Endothelial cell of umbilical vein (primary cell): ENCODE data around the gene PFKFB3. TPM values are rescaled to one million over a fixed set of nuclear protein-coding genes. Genes with fewer than 3 reads are reported as not detected.

ENCODE experiments used
- BruUV-seq: library from RNA; stranded (reverse); fragments of 400-500 nt; replicated peaks from 2 replicates; lab custom pipeline; 2021; lab: Mats Ljungman, UMichigan
- CTCF ChIA-PET: fragments of 300-600, 350-600 bp; sonication (Branson Sonifier 250); formaldehyde crosslinking; loops from one replicate; lab custom pipeline; 2021; ENCODE audit warnings: antibody characterized with exemption, inconsistent platforms; lab: Charles Lee
- POLR2A ChIA-PET: fragments of 300-600, 350-600 bp; sonication (Branson Sonifier 250); formaldehyde crosslinking; loops from one replicate; lab custom pipeline; 2021; ENCODE audit warnings: antibody characterized with exemption, inconsistent platforms; lab: Charles Lee
- DNase-seq: peaks from one replicate; pipeline ENCODE4 v3.0.0-alpha.2; 2011; ENCODE audit warnings: low read depth, low spot score
- FAIRE-seq: peaks from 2 replicates; lab custom pipeline; 2011; peaks lifted over from hg19 to GRCh38; lab: Jason Lieb, UNC
- H2AFZ ChIP-seq: 2 replicates; pipeline ENCODE4 v1.6.0; 2012; ENCODE audit warnings: low read depth, low read length, control low read depth, inconsistent platforms
- H3K27ac ChIP-seq: 2 replicates; pipeline ENCODE4 v1.5.1; 2011; ENCODE audit warnings: low read depth, mild to moderate bottlenecking, control low read depth, low read length, moderate library complexity; ENCODE audit not compliant: insufficient read depth
- H3K27me3 ChIP-seq, 2 experiments: 2 replicates each; pipeline versions ENCODE4 v1.6.0 to v1.6.1; 2011; ENCODE audit warnings: low read length in 2 of 2, mixed read lengths in 1 of 2; ENCODE audit not compliant: control insufficient read depth in 2 of 2, insufficient read depth in 2 of 2
- H3K36me3 ChIP-seq, 2 experiments: 2 replicates in 1 of 2; 3 replicates in 1 of 2; pipeline ENCODE4 v1.5.1; 2011; ENCODE audit warnings: low read length in 2 of 2, mild to moderate bottlenecking in 1 of 2, moderate library complexity in 1 of 2; ENCODE audit not compliant: control insufficient read depth in 2 of 2, insufficient read depth in 2 of 2; ENCODE audit errors: extremely low read depth in 1 of 2
- H3K4me1 ChIP-seq: 3 replicates; pipeline ENCODE4 v1.5.1; 2011; ENCODE audit warnings: mild to moderate bottlenecking, low read length; ENCODE audit not compliant: control insufficient read depth, insufficient read depth; ENCODE audit errors: extremely low read depth
- H3K4me2 ChIP-seq: 2 replicates; pipeline ENCODE4 v1.6.1; 2011; ENCODE audit warnings: low read length, control low read depth, mixed read lengths; ENCODE audit not compliant: insufficient read depth
- H3K4me3 ChIP-seq, 3 experiments: fragments of 200-600 bp in 1 of 3; sonication (generic), shearing (Covaris generic) in 1 of 3; replicated peaks in 1 of 3; 2 replicates each; pipeline ENCODE4 v1.5.1; 2011 to 2016; ENCODE audit warnings: control low read depth in 3 of 3, low read length in 3 of 3, mild to moderate bottlenecking in 2 of 3, inconsistent platforms in 1 of 3, low read depth in 1 of 3, moderate library complexity in 1 of 3; ENCODE audit not compliant: insufficient read depth in 1 of 3
- H3K79me2 ChIP-seq: 2 replicates; pipeline ENCODE4 v1.6.0; 2012; ENCODE audit warnings: low read length, inconsistent platforms; ENCODE audit not compliant: control insufficient read depth, insufficient read depth
- H3K9ac ChIP-seq: replicated peaks from 2 replicates; pipeline ENCODE3; 2011; ENCODE audit warnings: low read length, control low read depth; ENCODE audit not compliant: insufficient read depth; ENCODE audit errors: extremely low read depth
- H3K9me1 ChIP-seq: replicated peaks from 3 replicates; pipeline ENCODE4 v1.6.0; 2011; ENCODE audit warnings: mild to moderate bottlenecking, low read length; ENCODE audit not compliant: control insufficient read depth, insufficient read depth; ENCODE audit errors: extremely low read depth
- H3K9me3 ChIP-seq: replicated peaks from 2 replicates; pipeline ENCODE4 v1.5.1; 2012; ENCODE audit warnings: low read length, inconsistent platforms; ENCODE audit not compliant: control insufficient read depth, insufficient read depth
- H4K20me1 ChIP-seq: replicated peaks from 2 replicates; pipeline ENCODE3; 2011; ENCODE audit warnings: mild to moderate bottlenecking, low read length; ENCODE audit not compliant: control insufficient read depth, insufficient read depth; ENCODE audit errors: extremely low read depth
- CTCF ChIP-seq, 2 donors: IDR thresholded peaks; 1 replicate in 1 of 2; 2 replicates in 1 of 2; pipeline ENCODE4 v1.5.1; 2011; ENCODE audit warnings: low read length in 2 of 2, mild to moderate bottlenecking in 2 of 2, moderate library complexity in 2 of 2, control low read depth in 1 of 2, inconsistent platforms in 1 of 2, low read depth in 1 of 2; ENCODE audit not compliant: insufficient read depth in 1 of 2; ENCODE audit errors: extremely low read depth in 1 of 2
- EZH2 ChIP-seq: IDR thresholded peaks from 2 replicates; pipeline ENCODE4 v1.6.1; 2012; ENCODE audit warnings: borderline replicate concordance, low read depth, mild to moderate bottlenecking, moderate library complexity, low read length, inconsistent platforms; ENCODE audit not compliant: severe bottlenecking
- FOS ChIP-seq: IDR thresholded peaks from 2 replicates; pipeline ENCODE4 v1.6.1; 2011; ENCODE audit warnings: mild to moderate bottlenecking, low read length, moderate library complexity, borderline replicate concordance; ENCODE audit not compliant: insufficient read depth
- GATA2 ChIP-seq: IDR thresholded peaks from 2 replicates; pipeline ENCODE4 v1.7.0; 2011; ENCODE audit warnings: low read depth, mild to moderate bottlenecking, moderate library complexity, mixed read lengths, low read length; ENCODE audit not compliant: insufficient read length, insufficient read depth
- JUN ChIP-seq: IDR thresholded peaks from 2 replicates; pipeline ENCODE4 v1.6.1; 2011; ENCODE audit warnings: borderline replicate concordance, low read depth; ENCODE audit not compliant: insufficient read length, insufficient read depth
- MAX ChIP-seq: IDR thresholded peaks from 2 replicates; pipeline ENCODE4 v1.6.1; 2011; ENCODE audit not compliant: insufficient read depth, insufficient read length
- MYC ChIP-seq: IDR thresholded peaks from one replicate; pipeline ENCODE4 v1.6.1; 2011; ENCODE audit warnings: mild to moderate bottlenecking, low read depth, low read length
- POLR2A ChIP-seq: IDR thresholded peaks from 2 replicates; pipeline ENCODE4 v1.6.1; 2012; ENCODE audit warnings: low read depth, mild to moderate bottlenecking, control low read depth, low read length
- POLR2AphosphoS5 ChIP-seq: IDR thresholded peaks from 2 replicates; pipeline ENCODE4 v1.6.1; 2012; ENCODE audit warnings: low read depth, mild to moderate bottlenecking, control low read depth, low read length, moderate library complexity; ENCODE audit not compliant: insufficient read depth
- dilution Hi-C: fragments of 300-500 bp; cut with MboI; formaldehyde crosslinking; loops from one replicate; pipeline ENCODE4 v1.15.0; 2019; ENCODE audit warnings: low sequenced_read_pairs; ENCODE audit not compliant: extremely low pct_ligation_motif_present
- intact Hi-C: fragments of 100-400 bp; cut with micrococcal nuclease; formaldehyde crosslinking; loops from one replicate; pipeline ENCODE4 v1.10.0; 2022
- polyA plus RNA-seq, 4 experiments: library from polyadenylated mRNA; depleted of rRNA in 3 of 4; stranded (reverse) in 3 of 4; unstranded in 1 of 4; fragments of >200 nt; gene quantifications; 2 replicates each; pipeline versions ENCODE4 v1.2.1 to v1.2.3, GENCODE V29; 2011 to 2012; ENCODE audit warnings: missing spikeins in 1 of 4
- total RNA-seq: library from RNA; stranded (reverse); gene quantifications from 2 replicates; pipeline ENCODE4 v1.2.3, GENCODE V29; 2021

Gene PFKFB3
- total and polyA plus RNA-seq, 2 donors (not counting 3 experiments of a cell fraction or from before 2014, with no cell fraction given) = 15.8 to 33.7 TPM

- ChIA-PET CTCF (no interaction called here), POLR2A (no interaction called here)
- Histone ChIP-seq H3K4me3 (no peak overlapping the region), H4K20me1 (no peaks in the 10 kb centered on the region), H2AFZ (no peak overlapping the region), H3K36me3 (no peaks in the 10 kb centered on the region), H3K4me1 (peaks cover 6% of the 10 kb centered on the region), H3K27ac (no peak overlapping the region), H3K27me3 (no peaks in the 10 kb centered on the region), H3K9ac (no peak overlapping the region), H3K9me1 (no peaks in the 10 kb centered on the region), H3K4me2 (no peak overlapping the region), H3K9me3 (no peaks in the 10 kb centered on the region), H3K79me2 (no peaks in the 10 kb centered on the region)
- FAIRE-seq (no peak), DNase-seq (no peak)
- BruUV-seq = no TSS peak
- intact Hi-C loops = loop anchor here (2.0 kb wide), 1 partner anchor 21 kb away; no protein-coding TSS in a partner anchor
- TF ChIP-seq CTCF (IDR thresholded peaks at IDR 0.05; ENCODE audit: extremely low read depth in 1 of 2, insufficient read depth in 1 of 2, low read depth in 1 of 2, low read length in 2 of 2) (no peak), FOS (no peak), MYC (no peak), JUN (no peak), MAX (no peak), GATA2 (no peak), POLR2A (no peak), POLR2AphosphoS5 (no peak), EZH2 (no peak)
- dilution Hi-C loops = no loop called here
These were observed 67.5 kb downstream of the PFKFB3 start for GRCh38 chr10:6269953-6270867.
